NCI-H2081 treated with DMSO at 0.1 percent for 48 hours (cell line): ENCODE data around the gene TBC1D9B.

ENCODE experiments used
- DNase-seq: peaks from one replicate; lab custom pipeline; 2025; lab: John Stamatoyannopoulos, UW

Gene TBC1D9B

DNA sequence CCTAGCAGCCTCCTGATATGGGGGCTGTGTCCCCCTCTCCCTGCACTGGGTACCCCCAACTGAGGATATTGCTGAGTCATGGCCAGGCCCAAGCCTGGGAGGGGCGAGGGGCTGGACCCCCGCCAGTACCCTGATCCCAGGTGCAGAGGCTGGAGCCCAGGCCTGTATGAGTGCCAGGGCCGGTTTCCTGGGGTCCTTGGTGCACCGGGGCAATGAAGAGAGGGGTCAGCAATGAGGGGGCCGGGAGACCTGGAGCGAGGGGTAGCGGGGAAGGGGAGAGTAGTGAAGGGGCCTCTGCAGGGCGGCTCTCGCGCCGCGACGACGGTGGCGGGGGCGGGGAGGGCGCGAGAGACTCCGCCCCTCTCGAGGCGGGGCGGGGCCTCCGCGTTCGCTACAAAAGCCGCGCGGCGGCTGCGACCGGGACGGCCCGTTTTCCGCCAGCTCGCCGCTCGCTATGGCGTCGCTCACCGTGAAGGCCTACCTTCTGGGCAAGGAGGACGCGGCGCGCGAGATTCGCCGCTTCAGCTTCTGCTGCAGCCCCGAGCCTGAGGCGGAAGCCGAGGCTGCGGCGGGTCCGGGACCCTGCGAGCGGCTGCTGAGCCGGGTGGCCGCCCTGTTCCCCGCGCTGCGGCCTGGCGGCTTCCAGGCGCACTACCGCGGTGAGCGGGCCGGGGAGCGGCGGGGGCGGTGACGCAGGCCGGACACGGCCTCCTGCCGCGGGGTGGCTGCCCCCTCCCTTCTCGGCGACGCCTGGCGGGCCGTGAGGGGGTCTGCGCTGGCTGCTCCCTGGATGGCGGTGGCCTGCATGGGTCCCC lies 87.0 kb downstream of the TBC1D9B start, which contains the start of gene SQSTM1:
Gene SQSTM1 (plus strand): TSS at position 423 of the 815 bp plus-strand sequence. CDS start 32 bp downstream, at position 455.
- DNase-seq = no peak

GRCh38 chr5:179820127-179820482 lies 87.6 kb downstream of the TBC1D9B start:
- no peak for DNase-seq

DNA sequence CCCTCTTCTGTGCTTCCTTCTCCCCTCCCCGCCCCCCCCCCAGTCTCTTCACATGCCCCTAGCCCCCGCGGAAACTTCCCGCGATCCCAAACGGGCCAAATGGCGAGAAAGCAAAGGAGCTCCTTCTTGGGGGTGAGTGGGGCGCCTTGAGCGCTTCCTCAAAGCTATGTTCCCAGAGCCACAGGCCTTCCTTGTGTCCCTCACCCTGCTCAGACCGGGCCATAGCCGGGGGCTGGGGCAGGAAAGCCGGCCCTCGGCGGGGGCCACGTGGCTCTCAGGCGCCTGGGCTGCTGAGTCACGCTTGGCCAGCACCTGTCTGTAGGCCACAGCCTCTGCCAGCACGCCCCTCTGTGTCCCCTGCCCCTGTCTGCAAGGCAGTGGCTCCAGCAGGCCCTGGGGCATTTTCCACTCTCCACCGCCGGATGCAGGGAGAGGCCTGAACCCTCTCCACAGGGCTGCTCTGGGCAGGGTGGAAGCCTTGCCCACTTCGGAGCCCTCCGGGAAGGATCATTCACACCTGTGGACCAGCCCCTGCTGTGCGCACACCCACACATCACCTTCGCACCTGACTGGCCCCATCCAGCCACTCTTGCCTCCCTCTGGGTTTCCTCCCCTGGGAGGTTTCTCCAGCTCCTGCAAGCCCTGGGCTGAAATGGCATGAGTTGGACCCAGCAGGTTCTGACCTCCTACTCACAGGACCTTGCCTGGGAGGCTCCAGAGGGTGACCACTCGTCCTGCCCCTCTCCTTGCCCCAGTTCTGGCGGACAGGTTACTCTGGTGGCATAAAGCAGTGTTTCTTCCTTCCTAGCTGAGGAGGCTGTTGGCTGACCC lies 88.2 kb downstream of the TBC1D9B start:
- DNase-seq = no peak

- no peak for DNase-seq
These were observed 88.9 kb downstream of the TBC1D9B start for GRCh38 chr5:179818746-179819295.

DNA sequence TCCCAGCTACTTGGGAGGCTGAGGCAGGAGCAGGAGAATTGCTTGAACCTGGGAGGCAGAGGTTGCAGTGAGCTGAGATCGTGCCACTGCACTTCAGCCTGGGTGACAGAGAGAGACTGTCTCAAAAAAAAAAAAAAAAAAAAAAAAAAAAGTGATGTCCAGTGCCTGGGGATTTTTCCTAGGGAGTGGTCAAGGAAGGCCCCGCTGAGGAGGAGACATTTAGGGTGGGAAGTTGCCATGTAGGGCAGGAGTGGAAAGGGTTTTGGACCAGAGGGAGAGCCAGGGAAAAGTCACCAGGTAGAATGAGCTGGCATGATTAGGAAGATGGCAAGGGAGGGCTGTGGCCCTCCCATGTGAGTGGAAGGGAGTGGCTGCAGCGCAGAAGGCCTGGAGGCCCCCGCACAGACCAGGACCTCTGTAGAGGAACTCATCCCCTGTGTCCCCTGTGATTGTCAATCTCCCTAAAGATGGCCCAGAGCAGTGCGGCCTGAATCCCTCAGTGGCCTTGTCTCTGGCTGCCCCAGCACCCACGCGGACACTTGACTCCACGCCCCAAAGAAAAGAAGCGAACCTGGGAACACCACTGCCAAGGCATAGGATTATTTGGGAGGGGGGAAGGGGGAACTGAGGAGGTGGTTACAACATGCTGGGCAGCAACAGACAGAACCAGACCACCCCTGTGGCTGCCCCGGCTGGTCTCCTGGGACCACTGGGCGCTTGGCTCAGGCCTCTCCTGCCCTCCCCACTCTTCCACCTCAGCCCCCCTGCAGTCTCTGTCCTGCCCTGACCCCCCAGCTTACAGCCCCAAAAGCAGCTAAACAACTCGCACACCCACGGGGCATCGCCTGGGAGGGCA lies 89.6 kb downstream of the TBC1D9B start:
- DNase-seq = no peak

DNA sequence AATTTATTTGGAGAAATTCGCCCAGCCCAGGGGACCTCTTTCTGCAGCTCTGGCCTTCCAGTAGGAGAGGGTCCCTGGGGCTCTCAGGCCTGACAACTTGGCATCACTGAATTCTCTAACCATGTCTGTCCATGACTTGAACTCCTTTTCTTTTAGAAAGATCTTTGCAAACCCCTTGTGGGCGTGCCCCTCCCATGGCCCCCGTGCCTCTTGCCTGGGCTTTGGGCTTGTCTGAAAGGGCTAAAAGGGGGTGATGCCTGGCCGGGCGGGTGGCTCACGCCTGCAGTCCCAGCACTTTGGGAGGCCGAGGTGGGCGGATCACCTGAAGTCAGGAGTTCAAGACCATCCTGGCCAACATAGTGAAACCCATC lies 90.2 kb downstream of the TBC1D9B start:
- DNase-seq = no peak

DNA sequence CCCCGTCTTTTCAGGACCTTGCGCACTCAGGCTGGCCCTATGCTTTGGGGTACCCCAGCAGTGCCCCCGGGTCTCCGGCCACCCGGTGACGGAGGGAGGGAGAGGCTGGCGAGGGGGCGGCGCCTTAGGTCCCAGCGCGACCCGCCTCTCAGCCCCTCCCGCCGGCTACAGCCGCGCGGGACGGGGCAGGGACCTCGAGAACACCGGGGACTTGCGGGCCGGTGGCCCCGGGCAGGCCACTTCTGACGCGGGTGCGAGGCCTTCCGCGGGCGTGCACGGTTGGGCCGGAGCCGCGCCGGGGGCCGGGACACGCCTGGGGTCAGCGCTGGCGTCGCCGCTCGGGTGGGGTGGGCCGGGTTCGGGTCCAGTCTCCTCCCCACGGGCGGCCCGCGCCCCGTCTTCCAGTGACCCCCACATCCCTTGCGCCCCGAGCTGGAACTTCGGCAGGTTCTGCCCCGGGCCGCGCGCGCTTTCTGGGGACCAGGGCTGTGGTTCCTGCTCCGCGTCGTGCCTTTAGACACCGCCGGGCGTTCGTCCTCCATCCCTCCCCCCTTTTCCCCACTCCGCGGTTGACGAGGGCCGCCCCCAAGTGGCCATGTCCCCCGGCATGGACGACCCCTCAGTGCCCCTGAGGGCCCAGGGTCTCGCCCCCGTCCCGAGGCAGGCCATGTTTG lies 90.8 kb downstream of the TBC1D9B start:
- DNase-seq = no peak

GRCh38 chr5:179816401-179816795 lies 91.3 kb downstream of the TBC1D9B start:
- DNase-seq = no peak

- DNase-seq = no peak
These were observed 92.0 kb downstream of the TBC1D9B start for GRCh38 chr5:179815491-179816249.

DNA sequence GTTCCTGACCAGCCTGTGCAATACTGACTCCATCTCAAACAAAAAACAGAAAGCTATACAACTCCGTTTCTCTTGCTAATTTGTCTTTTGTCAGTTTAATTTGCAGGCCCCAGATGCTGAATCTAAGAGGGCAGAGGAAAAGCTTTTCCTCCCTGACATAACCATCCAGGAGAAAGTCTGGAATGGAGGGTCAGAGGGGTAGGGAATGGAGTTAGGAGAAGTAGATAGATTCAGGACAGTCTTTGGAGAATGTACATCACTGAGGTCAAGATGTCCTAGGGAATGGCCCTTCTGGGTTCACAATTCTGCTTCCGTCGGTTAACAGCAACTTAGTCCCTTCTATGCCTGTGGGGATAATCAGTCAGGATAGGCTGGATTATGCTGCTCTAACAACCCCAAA lies 93.6 kb downstream of the TBC1D9B start:
- DNase-seq = no peak

DNA sequence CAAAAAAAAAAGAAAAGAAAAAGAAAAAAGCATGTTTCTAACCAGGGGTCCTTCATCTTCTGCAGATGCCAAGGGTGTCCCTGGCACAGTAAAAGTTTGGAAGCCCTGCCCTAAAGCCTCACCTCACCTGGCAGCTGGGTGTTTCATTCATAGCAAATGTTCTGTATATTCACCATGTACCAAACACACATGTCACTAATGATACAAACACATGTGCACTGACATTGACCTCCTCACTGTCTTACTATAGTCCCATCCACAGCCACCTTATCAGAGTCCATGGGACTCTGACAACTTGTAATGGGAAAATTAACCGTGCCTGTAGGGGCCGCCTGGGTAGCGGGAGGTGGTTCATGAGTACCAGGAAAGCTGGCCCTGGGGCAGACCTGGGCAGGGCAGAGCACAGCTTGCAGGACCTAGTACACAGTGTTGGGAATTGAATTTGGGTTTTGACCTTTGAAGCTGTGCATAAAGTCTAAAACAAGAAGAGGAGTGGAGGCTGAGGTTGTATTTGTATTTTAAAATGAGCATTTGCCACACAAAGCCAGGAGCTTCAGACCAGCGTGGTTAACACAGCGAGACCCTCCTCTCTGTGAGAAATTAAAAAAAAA lies 94.6 kb downstream of the TBC1D9B start:
- no peak for DNase-seq

DNA sequence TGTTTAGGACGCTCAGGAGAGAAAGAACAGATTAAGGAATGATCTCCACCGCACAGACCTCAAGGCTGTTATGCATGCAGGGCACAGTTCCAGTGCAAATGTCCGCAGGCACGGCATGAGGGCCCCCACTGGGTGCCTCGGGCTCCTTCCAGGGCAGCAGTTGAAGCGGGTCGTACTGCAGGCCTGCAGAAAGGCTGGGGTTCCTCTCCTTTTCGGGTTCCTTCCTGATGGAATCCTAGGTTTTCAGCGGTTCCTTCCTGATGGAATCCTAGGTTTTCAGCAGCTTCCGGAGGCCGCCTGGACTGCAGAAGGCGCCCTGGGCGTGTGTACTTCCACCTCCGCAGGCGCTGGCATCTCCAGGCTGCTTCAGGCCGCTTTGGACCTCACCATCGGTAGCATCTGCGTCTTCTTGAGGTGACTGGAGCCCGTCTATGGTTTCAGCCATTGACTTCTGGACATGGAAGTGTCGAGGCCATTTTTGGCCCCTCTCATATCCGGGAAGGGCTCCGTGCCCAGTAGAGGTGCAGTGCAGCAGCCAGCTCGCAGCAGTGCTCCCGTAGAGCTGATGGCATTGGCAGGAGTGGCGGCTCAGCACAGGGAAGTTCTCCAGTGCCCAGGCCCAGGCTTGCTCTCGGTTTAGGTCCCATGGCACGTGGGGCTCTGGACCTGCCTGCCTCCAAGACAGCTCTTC lies 95.4 kb downstream of the TBC1D9B start:
- no peak for DNase-seq
